ENCODE data around the gene ZNF865. TPM values are rescaled to one million over a fixed set of nuclear protein-coding genes. Genes with fewer than 3 reads are reported as not detected.
A peak's percentile ranks its signal among the peaks of the same experiment; 100 is the strongest.

The ZNF865 gene
- total and polyA plus RNA-seq, 2 of the 8 experiments (the other 6 are each of a cell fraction or from before 2014, with no cell fraction given): 3.5 to 13.6 TPM

GRCh38 chr19:55598034-55598433, 7.4 kb upstream of the ZNF865 start:
- WGBS, 2 experiments (ENCODE audit: extremely low coverage in 1 of 2, insufficient coverage in 1 of 2, insufficient read length in 1 of 2, insufficient replicate concordance in 2 of 2, low coverage in 1 of 2, low lambda C conversion rate in 2 of 2, missing lambda C conversion rate in 1 of 2): 78% methylated on average over 9 of the region's 9 CpGs; no CpG with 5 or more reads in 1 of the 2 experiments
- Histone ChIP-seq H3K27me3 (replicated peaks in 1 of 4; ENCODE audit: control insufficient read depth in 3 of 4, extremely low read depth in 1 of 4, insufficient read depth in 3 of 4, low read length in 3 of 4) (peaks cover 0 to 2% (median 0%) of the 10 kb centered on the region in 4 experiments; a peak in 1 of 7 replicates), H2BK120ac (replicated peaks; ENCODE audit: low read depth, low read length) (no peak overlapping the region), H3K23ac (ENCODE audit: insufficient read length) (no peak overlapping the region), H2AFZ (ENCODE audit: low read length) (no peak overlapping the region), H3K4me3 (ENCODE audit: extremely low read depth in 1 of 4, insufficient read depth in 2 of 4, low read depth in 3 of 4, low read length in 4 of 4) (peak overlapping the region in 3 of 4 experiments; percentile 25 to 78 (median 42); a peak in 5 of 8 replicates), H4K8ac (ENCODE audit: extremely low read depth, insufficient read depth, low read length) (no peak overlapping the region), H3K9me3 (ENCODE audit: insufficient read depth in 2 of 2, low read depth in 1 of 2, low read length in 1 of 2) (no peaks in the 10 kb centered on the region), H2BK20ac (ENCODE audit: low read length) (no peak overlapping the region), H3K23me2 (ENCODE audit: low read depth, low read length) (peaks cover 10% of the 10 kb centered on the region; the same call in 1 of the 2 replicates), H3K4ac (replicated peaks; ENCODE audit: insufficient read length, low read depth, low read length) (no peak overlapping the region), H3K4me2 (ENCODE audit: insufficient read depth in 1 of 2, low read depth in 2 of 2, low read length in 2 of 2) (peak overlapping the region; percentile 52 to 72; a peak in 3 of 4 replicates), H2BK5ac (ENCODE audit: low read depth, low read length) (peak overlapping the region; percentile 66; the same call in 1 of the 2 replicates), H3K36me3 (ENCODE audit: control insufficient read depth in 2 of 4, insufficient read depth in 4 of 4, low read length in 3 of 4) (peaks cover 0 to 10% (median 8%) of the 10 kb centered on the region in 4 experiments; a peak in 3 of 8 replicates), H2AK5ac (ENCODE audit: low read depth, low read length) (no peak overlapping the region), H3K27ac (ENCODE audit: low read depth, low read length) (no peak overlapping the region), H2BK12ac (ENCODE audit: low read depth, low read length) (0 out of 2 replicates have a peak overlapping the region, but pooled peaks have one; percentile 63), H4K5ac (ENCODE audit: insufficient read length, low read depth, low read length) (no peak overlapping the region), H4K91ac (replicated peaks; ENCODE audit: insufficient read length, low read length) (no peak overlapping the region), H3K18ac (ENCODE audit: extremely low read depth, low read length) (no peak overlapping the region; the same call in 1 of the 2 replicates), H3K4me1 (replicated peaks in 1 of 4; ENCODE audit: control insufficient read depth in 3 of 4, insufficient read depth in 4 of 4, low read length in 3 of 4) (peaks cover 0 to 11% (median 6%) of the 10 kb centered on the region in 4 experiments; a peak in 5 of 7 replicates), H2BK15ac (ENCODE audit: low read length) (no peak overlapping the region), H3K79me1 (ENCODE audit: low read depth, low read length) (peaks cover 3% of the 10 kb centered on the region), H3K56ac (replicated peaks; ENCODE audit: insufficient read length, low read depth, low read length) (no peak overlapping the region), H3K79me2 (ENCODE audit: control insufficient read depth in 1 of 2, insufficient read depth in 2 of 2, low read length in 2 of 2) (peaks cover 0 to 3% of the 10 kb centered on the region in 2 experiments; a peak in 2 of 4 replicates), H4K20me1 (replicated peaks in 1 of 2; ENCODE audit: control insufficient read depth in 1 of 2, insufficient read depth in 2 of 2, low read length in 2 of 2) (peaks cover 0 to 2% of the 10 kb centered on the region in 2 experiments), H3K14ac (ENCODE audit: insufficient read length) (no peak overlapping the region), H3K9ac (replicated peaks in 1 of 4; ENCODE audit: extremely low read depth in 1 of 4, low read depth in 3 of 4, low read length in 3 of 4) (no peak overlapping the region)
- ChIA-PET POLR2A (ENCODE audit: partially characterized antibody) (interaction anchor here (1.0 to 3.7 kb wide), 16 partner anchors 10 to 191 kb away, joined by 3 to 42 read pairs (median 8); partner anchors contain the start of genes NAT14, U2AF2, UBE2S and ZNF579), CTCF (ENCODE audit: partially characterized antibody) (interaction anchor here (2.6 to 2.7 kb wide), 2 partner anchors 8 to 35 kb away, joined by 10 to 12 read pairs; partner anchors contain the start of gene ZNF865)
- peak in 1 of 2 experiments; percentile 48 for DNase-seq (ENCODE audit: low read depth in 1 of 2, low spot score in 2 of 2)
- FAIRE-seq: peak; percentile 58
- TF ChIP-seq EP300 (IDR thresholded peaks at IDR 0.05; ENCODE audit: borderline replicate concordance in 1 of 2, low read depth in 2 of 2, low read length in 2 of 2) (no peak), JUND (IDR thresholded peaks at IDR 0.05; ENCODE audit: low read length) (no peak), RFX5 (IDR thresholded peaks at IDR 0.05; ENCODE audit: borderline replicate concordance, low read depth, low read length) (no peak), TCF12 (IDR thresholded peaks at IDR 0.05; ENCODE audit: low read depth, low read length) (no peak), KDM5A (IDR thresholded peaks at IDR 0.05; ENCODE audit: low read length) (no peak), TAF1 (IDR thresholded peaks at IDR 0.05; ENCODE audit: low read depth, low read length) (no peak), RXRA (IDR thresholded peaks at IDR 0.05; ENCODE audit: insufficient read depth, low read depth, low read length) (no peak)
- TF ChIP-seq, protein P1, sequence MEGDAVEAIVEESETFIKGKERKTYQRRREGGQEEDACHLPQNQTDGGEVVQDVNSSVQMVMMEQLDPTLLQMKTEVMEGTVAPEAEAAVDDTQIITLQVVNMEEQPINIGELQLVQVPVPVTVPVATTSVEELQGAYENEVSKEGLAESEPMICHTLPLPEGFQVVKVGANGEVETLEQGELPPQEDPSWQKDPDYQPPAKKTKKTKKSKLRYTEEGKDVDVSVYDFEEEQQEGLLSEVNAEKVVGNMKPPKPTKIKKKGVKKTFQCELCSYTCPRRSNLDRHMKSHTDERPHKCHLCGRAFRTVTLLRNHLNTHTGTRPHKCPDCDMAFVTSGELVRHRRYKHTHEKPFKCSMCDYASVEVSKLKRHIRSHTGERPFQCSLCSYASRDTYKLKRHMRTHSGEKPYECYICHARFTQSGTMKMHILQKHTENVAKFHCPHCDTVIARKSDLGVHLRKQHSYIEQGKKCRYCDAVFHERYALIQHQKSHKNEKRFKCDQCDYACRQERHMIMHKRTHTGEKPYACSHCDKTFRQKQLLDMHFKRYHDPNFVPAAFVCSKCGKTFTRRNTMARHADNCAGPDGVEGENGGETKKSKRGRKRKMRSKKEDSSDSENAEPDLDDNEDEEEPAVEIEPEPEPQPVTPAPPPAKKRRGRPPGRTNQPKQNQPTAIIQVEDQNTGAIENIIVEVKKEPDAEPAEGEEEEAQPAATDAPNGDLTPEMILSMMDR (IDR thresholded peaks at IDR 0.05; ENCODE audit: control extremely low read depth in 1 of 3, insufficient read depth in 1 of 3, low read depth in 1 of 3, low read length in 3 of 3): no peak
- TF ChIP-seq, protein P2, sequence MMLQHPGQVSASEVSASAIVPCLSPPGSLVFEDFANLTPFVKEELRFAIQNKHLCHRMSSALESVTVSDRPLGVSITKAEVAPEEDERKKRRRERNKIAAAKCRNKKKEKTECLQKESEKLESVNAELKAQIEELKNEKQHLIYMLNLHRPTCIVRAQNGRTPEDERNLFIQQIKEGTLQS (IDR thresholded peaks at IDR 0.05; ENCODE audit: insufficient read depth, low read depth, low read length): no peak

Data from H1 (cell line).